H1 (cell line): ENCODE results near the gene ITPKB. TPM values are rescaled to one million over a fixed set of nuclear protein-coding genes. Genes with fewer than 3 reads are reported as not detected.

ENCODE experiments used
- CTCF ChIA-PET: fragments of 300-600 bp; sonication (Branson Sonifier 250); formaldehyde crosslinking; loops from one replicate; lab custom pipeline; 2021; ENCODE audit not compliant: partially characterized antibody; lab: Charles Lee
- POLR2A ChIA-PET: fragments of 300-600 bp; sonication (Branson Sonifier 250); formaldehyde crosslinking; loops from one replicate; lab custom pipeline; 2021; ENCODE audit warnings: inconsistent platforms; ENCODE audit not compliant: partially characterized antibody; lab: Charles Lee
- DNase-seq, 2 experiments: peaks; one replicate each; pipeline versions ENCODE4 v3.0.0 to v3.0.0-alpha.2; 2010 to 2022; ENCODE audit warnings: low spot score in 2 of 2, low read depth in 1 of 2, mixed read lengths in 1 of 2
- FAIRE-seq: peaks from 2 replicates; lab custom pipeline; 2011; peaks lifted over from hg19 to GRCh38; lab: Jason Lieb, UNC
- H2AFZ ChIP-seq: 2 replicates; pipeline ENCODE4 v1.8.1; 2012; ENCODE audit warnings: low read length, inconsistent platforms
- H2AK5ac ChIP-seq: 2 replicates; pipeline ENCODE4 v1.6.1; 2013; ENCODE audit warnings: low read depth, low read length
- H2BK120ac ChIP-seq: replicated peaks from 2 replicates; pipeline ENCODE3; 2013; ENCODE audit warnings: low read depth, low read length, inconsistent platforms
- H2BK12ac ChIP-seq: 2 replicates; pipeline ENCODE4 v1.6.1; 2013; ENCODE audit warnings: low read depth, low read length
- H2BK15ac ChIP-seq: 2 replicates; pipeline ENCODE4 v1.6.1; 2013; ENCODE audit warnings: low read length
- H2BK20ac ChIP-seq: 2 replicates; pipeline ENCODE4 v1.6.1; 2013; ENCODE audit warnings: low read length
- H2BK5ac ChIP-seq: 2 replicates; pipeline ENCODE4 v1.6.1; 2013; ENCODE audit warnings: low read depth, low read length
- H3K14ac ChIP-seq: 2 replicates; pipeline ENCODE4 v1.6.1; 2013; ENCODE audit warnings: inconsistent platforms; ENCODE audit not compliant: insufficient read length
- H3K18ac ChIP-seq: 2 replicates; pipeline ENCODE4 v1.6.1; 2013; ENCODE audit warnings: low read length; ENCODE audit errors: extremely low read depth
- H3K23ac ChIP-seq: 2 replicates; pipeline ENCODE4 v1.6.1; 2013; ENCODE audit warnings: inconsistent platforms; ENCODE audit not compliant: insufficient read length
- H3K23me2 ChIP-seq: 2 replicates; pipeline ENCODE4 v1.6.1; 2013; ENCODE audit warnings: low read depth, low read length
- H3K27ac ChIP-seq: 2 replicates; pipeline ENCODE4 v1.6.1; 2011; ENCODE audit warnings: low read depth, low read length, inconsistent platforms
- H3K27me3 ChIP-seq, 4 experiments: replicated peaks in 1 of 4; 1 replicate in 1 of 4; 2 replicates in 3 of 4; pipeline versions ENCODE4 v1.6.1 to v1.8.1; 2011 to 2013; ENCODE audit warnings: low read length in 3 of 4, mild to moderate bottlenecking in 3 of 4, inconsistent platforms in 2 of 4, mixed read lengths in 2 of 4, moderate library complexity in 1 of 4; ENCODE audit not compliant: control insufficient read depth in 3 of 4, insufficient read depth in 3 of 4; ENCODE audit errors: extremely low read depth in 1 of 4
- H3K36me3 ChIP-seq, 4 experiments: 2 replicates each; pipeline versions ENCODE4 v1.6.1 to v1.8.1; 2011 to 2013; ENCODE audit warnings: mild to moderate bottlenecking in 4 of 4, low read length in 3 of 4, moderate library complexity in 2 of 4, control low read depth in 1 of 4, inconsistent platforms in 1 of 4; ENCODE audit not compliant: insufficient read depth in 4 of 4, control insufficient read depth in 2 of 4
- H3K4ac ChIP-seq: replicated peaks from 2 replicates; pipeline ENCODE3; 2013; ENCODE audit warnings: low read length, low read depth, mixed read lengths, inconsistent platforms; ENCODE audit not compliant: insufficient read length
- H3K4me1 ChIP-seq, 4 experiments: replicated peaks in 1 of 4; 1 replicate in 1 of 4; 2 replicates in 3 of 4; pipeline versions ENCODE4 v1.6.1 to v1.8.1; 2011 to 2013; ENCODE audit warnings: low read length in 3 of 4, inconsistent platforms in 2 of 4, mixed read lengths in 1 of 4; ENCODE audit not compliant: insufficient read depth in 4 of 4, control insufficient read depth in 3 of 4
- H3K4me2 ChIP-seq, 2 experiments: 2 replicates each; pipeline versions ENCODE4 v1.6.1 to v1.8.1; 2011 to 2013; ENCODE audit warnings: low read depth in 2 of 2, low read length in 2 of 2, control low read depth in 1 of 2, inconsistent platforms in 1 of 2, mild to moderate bottlenecking in 1 of 2; ENCODE audit not compliant: insufficient read depth in 1 of 2
- H3K4me3 ChIP-seq, 4 experiments: fragments of 200-600, 300-600 bp in 1 of 4; sonication (generic), shearing (Covaris generic), sonication (Bioruptor Twin) in 1 of 4; 2 replicates each; pipeline versions ENCODE4 v1.5.1 to v1.8.1; 2011 to 2016; ENCODE audit warnings: low read length in 4 of 4, low read depth in 3 of 4, control low read depth in 2 of 4, inconsistent platforms in 2 of 4, mild to moderate bottlenecking in 2 of 4, mixed read lengths in 1 of 4, moderate library complexity in 1 of 4; ENCODE audit not compliant: insufficient read depth in 2 of 4; ENCODE audit errors: extremely low read depth in 1 of 4
- H3K56ac ChIP-seq: replicated peaks from 2 replicates; pipeline ENCODE3; 2013; ENCODE audit warnings: low read depth, mild to moderate bottlenecking, mixed read lengths, low read length, inconsistent platforms; ENCODE audit not compliant: insufficient read length
- H3K79me1 ChIP-seq: 2 replicates; pipeline ENCODE4 v1.6.1; 2013; ENCODE audit warnings: low read depth, low read length, control low read depth
- H3K79me2 ChIP-seq, 2 experiments: 2 replicates each; pipeline versions ENCODE4 v1.6.1 to v1.8.1; 2012 to 2013; ENCODE audit warnings: low read length in 2 of 2, mild to moderate bottlenecking in 2 of 2, inconsistent platforms in 1 of 2; ENCODE audit not compliant: insufficient read depth in 2 of 2, control insufficient read depth in 1 of 2
- H3K9ac ChIP-seq, 4 experiments: replicated peaks in 1 of 4; 1 replicate in 1 of 4; 2 replicates in 3 of 4; pipeline versions ENCODE4 v1.6.1 to v1.8.1; 2011 to 2013; ENCODE audit warnings: low read depth in 3 of 4, low read length in 3 of 4, control low read depth in 2 of 4, mild to moderate bottlenecking in 2 of 4, moderate library complexity in 2 of 4, inconsistent platforms in 1 of 4; ENCODE audit errors: extremely low read depth in 1 of 4
- H3K9me3 ChIP-seq, 2 experiments: 2 replicates each; pipeline versions ENCODE4 v1.6.1 to v1.8.1; 2012 to 2013; ENCODE audit warnings: mild to moderate bottlenecking in 2 of 2, moderate library complexity in 2 of 2, control low read depth in 1 of 2, inconsistent platforms in 1 of 2, low read depth in 1 of 2, low read length in 1 of 2, mixed read lengths in 1 of 2; ENCODE audit not compliant: insufficient read depth in 2 of 2
- H4K20me1 ChIP-seq, 2 experiments: replicated peaks in 1 of 2; 2 replicates each; pipeline versions ENCODE3 to v1.8.1; 2011 to 2013; ENCODE audit warnings: inconsistent platforms in 2 of 2, low read length in 2 of 2, mild to moderate bottlenecking in 1 of 2; ENCODE audit not compliant: insufficient read depth in 2 of 2, control insufficient read depth in 1 of 2
- H4K5ac ChIP-seq: 2 replicates; pipeline ENCODE4 v1.6.1; 2013; ENCODE audit warnings: low read length, low read depth, mixed read lengths, inconsistent platforms; ENCODE audit not compliant: insufficient read length
- H4K8ac ChIP-seq: 2 replicates; pipeline ENCODE4 v1.8.0; 2013; ENCODE audit warnings: mild to moderate bottlenecking, moderate library complexity, low read length, inconsistent platforms; ENCODE audit not compliant: insufficient read depth; ENCODE audit errors: extremely low read depth
- H4K91ac ChIP-seq: replicated peaks from 2 replicates; pipeline ENCODE3; 2013; ENCODE audit warnings: low read length, mixed read lengths, inconsistent platforms; ENCODE audit not compliant: insufficient read length
- CHD2 ChIP-seq: IDR thresholded peaks from 2 replicates; pipeline ENCODE4 v1.6.1; 2012; ENCODE audit warnings: low read length, improper control_type of control experiment
- KDM4A ChIP-seq: IDR thresholded peaks from one replicate; pipeline ENCODE4 v1.7.1; 2012; ENCODE audit warnings: low read depth, mild to moderate bottlenecking, moderate library complexity, low read length, inconsistent platforms; ENCODE audit not compliant: severe bottlenecking
- PHF8 ChIP-seq: fragments of 200-600 bp; sonication (generic); conservative IDR thresholded peaks from 2 replicates; pipeline ENCODE4 v1.7.1; 2012; ENCODE audit warnings: low read depth, mild to moderate bottlenecking, inconsistent platforms, low read length, moderate library complexity
- SIRT6 ChIP-seq: IDR thresholded peaks from one replicate; pipeline ENCODE4 v1.7.1; 2012; ENCODE audit warnings: low read length, inconsistent platforms
- SP2 ChIP-seq: IDR thresholded peaks from 2 replicates; pipeline ENCODE4 v1.6.1; 2012; ENCODE audit warnings: mild to moderate bottlenecking, low read length, inconsistent platforms
- YY1 ChIP-seq: IDR thresholded peaks from 2 replicates; pipeline ENCODE4 v1.6.1; 2011; ENCODE audit warnings: low read depth, mild to moderate bottlenecking, low read length
- WGBS, 2 experiments: shearing (Covaris generic) in 1 of 2; methylation state at CpG; one replicate each; pipeline versions ENCODE4 v1.1.6 to v1.1.7; 2013 to 2015; ENCODE audit warnings: low lambda C conversion rate in 2 of 2, mixed read lengths in 2 of 2, inconsistent platforms in 1 of 2, low coverage in 1 of 2, missing lambda C conversion rate in 1 of 2; ENCODE audit not compliant: insufficient replicate concordance in 2 of 2, insufficient coverage in 1 of 2, insufficient read length in 1 of 2; ENCODE audit errors: extremely low coverage in 1 of 2, missing lambda C conversion rate in 1 of 2; 5-methylcytosine and 5-hydroxymethylcytosine counted together
- polyA plus RNA-seq, 7 experiments: library from polyadenylated mRNA; depleted of rRNA in 3 of 7; stranded (reverse) in 5 of 7; unstranded in 2 of 7; fragments of >200 nt in 5 of 7; fragments of 200-250 nt in 2 of 7; gene quantifications; 1 replicate in 5 of 7; 2 replicates in 1 of 7; 4 replicates in 1 of 7; pipeline versions ENCODE4 v1.2.1 to v1.2.3, GENCODE V29; 2011 to 2013; ENCODE audit warnings: missing spikeins in 2 of 7, mixed read lengths in 2 of 7
- total RNA-seq: library from RNA; stranded (reverse); fragmentation: NEBNext Ultra II Directional; extraction: Animal tissue kit (Norgen Biotek cat#: 25700); gene quantifications from 2 replicates; pipeline ENCODE4 v1.2.1, GENCODE V29; 2021
- TF ChIP-seq, protein P1 (sequence below): IDR thresholded peaks from 2 replicates; pipeline ENCODE4 v1.6.1; 2011; ENCODE audit warnings: low read length, improper control_type of control experiment

ITPKB gene
- total and polyA plus RNA-seq, 2 of the 8 experiments (the other 6 are each of a cell fraction or from before 2014, with no cell fraction given), result 1.7 to 4.8 TPM

DNA sequence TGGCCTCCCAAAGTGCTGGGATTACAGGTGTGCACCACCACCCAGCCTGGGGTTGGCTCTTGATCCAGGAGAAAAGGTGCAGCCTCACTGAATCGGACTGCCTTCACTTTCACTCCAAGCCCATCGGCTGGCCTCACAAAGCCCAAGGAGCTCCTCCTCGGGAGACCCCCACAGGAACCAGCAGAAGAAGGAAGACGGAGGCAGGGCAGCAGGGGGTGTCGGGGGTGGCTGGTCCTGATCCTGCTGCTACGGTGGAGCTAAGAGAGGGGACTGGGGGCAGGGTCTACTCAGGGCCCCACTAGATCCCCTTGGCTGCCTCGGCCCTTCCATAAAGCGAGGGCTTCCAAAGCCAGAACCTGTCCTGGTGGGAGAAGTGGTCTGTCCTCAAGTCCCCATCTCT lies 96.7 kb downstream of the ITPKB start:
- Histone ChIP-seq H3K4me2 (no peak overlapping the region), H2BK5ac (peak overlapping the region; percentile 7; the same call in 1 of the 2 replicates), H2BK120ac (no peak overlapping the region), H4K91ac (no peak overlapping the region), H3K9ac (no peak overlapping the region), H2BK20ac (0 out of 2 replicates have a peak overlapping the region, but pooled peaks have one; percentile 7), H2BK12ac (no peak overlapping the region), H3K14ac (no peak overlapping the region), H3K4me3 (no peak overlapping the region), H4K20me1 (no peaks in the 10 kb centered on the region), H2AK5ac (no peak overlapping the region), H3K23me2 (no peaks in the 10 kb centered on the region), H4K8ac (no peak overlapping the region), H4K5ac (no peak overlapping the region), H3K9me3 (no peaks in the 10 kb centered on the region), H3K23ac (no peak overlapping the region), H3K4me1 (peaks cover 0 to 3% (median 1%) of the 10 kb centered on the region in 4 experiments; a peak in 1 of 7 replicates), H3K36me3 (no peaks in the 10 kb centered on the region), H3K27me3 (no peaks in the 10 kb centered on the region; a peak in 1 of 7 replicates), H2AFZ (no peak overlapping the region), H2BK15ac (no peak overlapping the region), H3K79me2 (no peaks in the 10 kb centered on the region), H3K27ac (no peak overlapping the region), H3K56ac (no peak overlapping the region), H3K18ac (no peak overlapping the region), H3K79me1 (no peaks in the 10 kb centered on the region), H3K4ac (no peak overlapping the region)
- DNase-seq (no peak), FAIRE-seq (no peak)
- WGBS, 2 experiments, result 89% methylated on average over 8 of the region's 8 CpGs; no CpG with 5 or more reads in 1 of the 2 experiments
- ChIA-PET CTCF (interaction anchor here (0.9 to 3.9 kb wide), 10 partner anchors 9 to 177 kb away, joined by 3 to 17 read pairs (median 6); partner anchors contain the start of gene STUM), POLR2A (no interaction called here)
- no peak for TF ChIP-seq SIRT6
- no peak for TF ChIP-seq KDM4A
- TF ChIP-seq, protein P1, sequence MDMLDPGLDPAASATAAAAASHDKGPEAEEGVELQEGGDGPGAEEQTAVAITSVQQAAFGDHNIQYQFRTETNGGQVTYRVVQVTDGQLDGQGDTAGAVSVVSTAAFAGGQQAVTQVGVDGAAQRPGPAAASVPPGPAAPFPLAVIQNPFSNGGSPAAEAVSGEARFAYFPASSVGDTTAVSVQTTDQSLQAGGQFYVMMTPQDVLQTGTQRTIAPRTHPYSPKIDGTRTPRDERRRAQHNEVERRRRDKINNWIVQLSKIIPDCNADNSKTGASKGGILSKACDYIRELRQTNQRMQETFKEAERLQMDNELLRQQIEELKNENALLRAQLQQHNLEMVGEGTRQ, result no peak
- TF ChIP-seq PHF8, result no peak
- TF ChIP-seq CHD2, result no peak
- no peak for TF ChIP-seq SP2
- TF ChIP-seq YY1, result no peak
